ENCODE measurements around the gene CLEC2L.

- TF ChIP-seq CTCF (IDR thresholded peaks at IDR 0.05; ENCODE audit: low read depth, low read length, missing input control), result no peak
- no peak for TF ChIP-seq ATF3 (IDR thresholded peaks at IDR 0.05)
- TF ChIP-seq TAF1 (conservative IDR thresholded peaks at IDR 0.05), result no peak
- TF ChIP-seq HNF4A (conservative IDR thresholded peaks at IDR 0.05), result no peak
- no peak for TF ChIP-seq SP1 (IDR thresholded peaks at IDR 0.05)
- TF ChIP-seq REST (IDR thresholded peaks at IDR 0.05), result no peak
- TF ChIP-seq FOXA2 (IDR thresholded peaks at IDR 0.05), result no peak
- TF ChIP-seq, protein P1, sequence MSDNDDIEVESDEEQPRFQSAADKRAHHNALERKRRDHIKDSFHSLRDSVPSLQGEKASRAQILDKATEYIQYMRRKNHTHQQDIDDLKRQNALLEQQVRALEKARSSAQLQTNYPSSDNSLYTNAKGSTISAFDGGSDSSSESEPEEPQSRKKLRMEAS (IDR thresholded peaks at IDR 0.05), result no peak
- no peak for TF ChIP-seq RXRA (IDR thresholded peaks at IDR 0.05)
- no peak for TF ChIP-seq GABPA (IDR thresholded peaks at IDR 0.05 in 1 of 2, conservative IDR thresholded peaks at IDR 0.05 in 1 of 2)
- TF ChIP-seq RAD21 (IDR thresholded peaks at IDR 0.05), result no peak
- TF ChIP-seq JUND (IDR thresholded peaks at IDR 0.05), result no peak
Measured at GRCh38 chr7:139557857-139558581, 34.5 kb downstream of the CLEC2L start.

Measured in liver (tissue), 3 donors.